Common myeloid progenitor, CD34-positive (primary cell): ENCODE results near the gene BRPF3.
"Not testable (repeated sequence)": the region's sequence is repeated elsewhere in the genome, so short reads cannot be mapped to it uniquely, and the experiment has no call there.

ENCODE experiments used
- CTCF ChIA-PET: fragments of 350-600 bp; sonication (Branson Sonifier 250); formaldehyde crosslinking; loops from one replicate; lab custom pipeline; 2021; ENCODE audit warnings: antibody characterized with exemption; lab: Charles Lee
- POLR2A ChIA-PET: fragments of 350-600 bp; sonication (Branson Sonifier 250); formaldehyde crosslinking; loops from one replicate; lab custom pipeline; 2021; ENCODE audit warnings: antibody characterized with exemption; lab: Charles Lee
- DNase-seq, 3 donors: peaks; one replicate each; pipeline versions ENCODE4 v3.0.0 to v3.0.0-alpha.2; 2013
- H3K27ac ChIP-seq, 2 experiments: 1 replicate in 1 of 2; 2 replicates in 1 of 2; pipeline ENCODE4 v1.7.0; 2013; ENCODE audit warnings: inconsistent platforms in 2 of 2, low read length in 2 of 2, mild to moderate bottlenecking in 2 of 2, low read depth in 1 of 2, moderate library complexity in 1 of 2; ENCODE audit not compliant: severe bottlenecking in 2 of 2, insufficient read depth in 1 of 2, poor library complexity in 1 of 2
- H3K27me3 ChIP-seq, 5 experiments: replicated peaks in 2 of 5; 1 replicate in 3 of 5; 2 replicates in 2 of 5; pipeline versions ENCODE4 v1.6.1 to v1.7.0; 2013; ENCODE audit warnings: low read length in 4 of 5, mild to moderate bottlenecking in 2 of 5, moderate library complexity in 2 of 5, inconsistent platforms in 1 of 5; ENCODE audit not compliant: insufficient read depth in 5 of 5, control insufficient read depth in 4 of 5
- H3K36me3 ChIP-seq, 4 experiments: 1 replicate in 2 of 4; 2 replicates in 2 of 4; pipeline versions ENCODE4 v1.6.1 to v1.7.0; 2013; ENCODE audit warnings: low read length in 3 of 4, control low read depth in 1 of 4, mild to moderate bottlenecking in 1 of 4; ENCODE audit not compliant: control insufficient read depth in 4 of 4, insufficient read depth in 4 of 4
- H3K4me1 ChIP-seq, 4 experiments: 1 replicate in 3 of 4; 2 replicates in 1 of 4; pipeline versions ENCODE4 v1.6.1 to v1.7.1; 2013; ENCODE audit warnings: low read length in 3 of 4, mild to moderate bottlenecking in 3 of 4, control low read depth in 1 of 4, inconsistent platforms in 1 of 4, moderate library complexity in 1 of 4; ENCODE audit not compliant: control insufficient read depth in 4 of 4, insufficient read depth in 4 of 4; ENCODE audit errors: control extremely low read depth in 1 of 4
- H3K4me3 ChIP-seq, 7 experiments: 1 replicate in 4 of 7; 2 replicates in 3 of 7; pipeline versions ENCODE4 v1.5.1 to v1.7.0; 2013; ENCODE audit warnings: mild to moderate bottlenecking in 7 of 7, low read length in 6 of 7, moderate library complexity in 6 of 7, inconsistent platforms in 2 of 7, low read depth in 2 of 7, control low read depth in 1 of 7; ENCODE audit not compliant: insufficient read depth in 4 of 7, control insufficient read depth in 1 of 7; ENCODE audit errors: extremely low read depth in 1 of 7
- H3K9me3 ChIP-seq, 5 experiments: 1 replicate in 4 of 5; 2 replicates in 1 of 5; pipeline versions ENCODE4 v1.6.1 to v1.7.1; 2013; ENCODE audit warnings: low read length in 4 of 5, mild to moderate bottlenecking in 2 of 5, inconsistent platforms in 1 of 5, low read depth in 1 of 5, moderate library complexity in 1 of 5; ENCODE audit not compliant: control insufficient read depth in 4 of 5, insufficient read depth in 2 of 5; ENCODE audit errors: control extremely low read depth in 1 of 5
- WGBS: methylation state at CpG from one replicate; pipeline ENCODE4 v1.1.5; 2013; ENCODE audit not compliant: insufficient coverage; 5-methylcytosine and 5-hydroxymethylcytosine counted together

BRPF3 gene

GRCh38 chr6:36218516-36218915, 22.0 kb downstream of the BRPF3 start:
- CTCF ChIA-PET, result interaction anchor here (0.8 to 1.3 kb wide), 4 partner anchors 9 to 130 kb away, joined by 3 to 5 read pairs (median 4); no protein-coding TSS in a partner anchor
- H3K36me3 ChIP-seq, result peaks cover 13 to 73% (median 56%) of the 10 kb centered on the region in 4 experiments
- H3K9me3 ChIP-seq, H3K27ac ChIP-seq, H3K27me3 ChIP-seq, H3K4me3 ChIP-seq, POLR2A ChIA-PET, DNase-seq, H3K4me1 ChIP-seq: not testable (repeated sequence)
- WGBS, result 95% methylated on average over 4 of the region's 9 CpGs

GRCh38 chr6:36219081-36219480, 22.5 kb downstream of the BRPF3 start:
- H3K4me3 ChIP-seq, result no peak overlapping the region
- H3K27me3 ChIP-seq, result no peaks in the 10 kb centered on the region
- POLR2A ChIA-PET, result no interaction called here
- peaks cover 0 to 4% (median 2%) of the 10 kb centered on the region in 4 experiments for H3K4me1 ChIP-seq
- H3K27ac ChIP-seq, result no peak overlapping the region
- H3K9me3 ChIP-seq, result no peaks in the 10 kb centered on the region
- DNase-seq, result no peak
- CTCF ChIA-PET, result interaction anchor here (0.8 kb wide), 1 partner anchor 129 kb away, joined by 4 read pairs; no protein-coding TSS in a partner anchor
- WGBS, result 33% methylated on average over 1 of the region's 3 CpGs
- H3K36me3 ChIP-seq, result peaks cover 13 to 67% (median 52%) of the 10 kb centered on the region in 4 experiments

- Histone ChIP-seq H3K27me3 (no peaks in the 10 kb centered on the region), H3K27ac (no peak overlapping the region), H3K4me3 (no peak overlapping the region), H3K4me1 (peaks cover 0 to 4% (median 2%) of the 10 kb centered on the region in 4 experiments), H3K9me3 (no peaks in the 10 kb centered on the region), H3K36me3 (peaks cover 9 to 68% (median 51%) of the 10 kb centered on the region in 4 experiments)
- CTCF ChIA-PET, result no interaction called here
- no peak for DNase-seq
- WGBS, result no CpG with 5 or more reads among the region's 4 CpGs
- POLR2A ChIA-PET, result no interaction called here
Measured at GRCh38 chr6:36220226-36220625, 23.7 kb downstream of the BRPF3 start.

- WGBS, result 100% methylated on average over 2 of the region's 2 CpGs
- Histone ChIP-seq H3K27ac (no peak overlapping the region), H3K9me3 (no peaks in the 10 kb centered on the region), H3K4me1 (peaks cover 0 to 4% (median 2%) of the 10 kb centered on the region in 4 experiments), H3K4me3 (no peak overlapping the region), H3K27me3 (no peaks in the 10 kb centered on the region), H3K36me3 (peaks cover 2 to 61% (median 44%) of the 10 kb centered on the region in 4 experiments)
- DNase-seq, result no peak
- CTCF ChIA-PET, result no interaction called here
- POLR2A ChIA-PET, result no interaction called here
Measured at GRCh38 chr6:36221674-36222073, 25.1 kb downstream of the BRPF3 start.

- Histone ChIP-seq H3K4me3 (no peak overlapping the region), H3K36me3 (peaks cover 2 to 56% (median 43%) of the 10 kb centered on the region in 4 experiments), H3K4me1 (peaks cover 0 to 3% (median 1%) of the 10 kb centered on the region in 4 experiments), H3K27me3 (no peaks in the 10 kb centered on the region), H3K9me3 (no peaks in the 10 kb centered on the region), H3K27ac (no peak overlapping the region)
- 94% methylated on average over 3 of the region's 4 CpGs for WGBS
- ChIA-PET POLR2A (no interaction called here), CTCF (no interaction called here)
- no peak for DNase-seq
Measured at GRCh38 chr6:36222924-36223323, 26.4 kb downstream of the BRPF3 start.

GRCh38 chr6:36223706-36224105, 27.2 kb downstream of the BRPF3 start:
- H3K27me3 ChIP-seq, result no peaks in the 10 kb centered on the region
- no peak overlapping the region for H3K27ac ChIP-seq
- H3K9me3 ChIP-seq, result no peaks in the 10 kb centered on the region
- H3K36me3 ChIP-seq, result peaks cover 4 to 58% (median 42%) of the 10 kb centered on the region in 4 experiments
- WGBS, result no CpG with 5 or more reads among the region's 1 CpG
- CTCF ChIA-PET, result no interaction called here
- H3K4me1 ChIP-seq, result peaks cover 0 to 3% (median 1%) of the 10 kb centered on the region in 4 experiments
- POLR2A ChIA-PET, result no interaction called here
- no peak for DNase-seq
- H3K4me3 ChIP-seq, result no peak overlapping the region

- ChIA-PET CTCF (no interaction called here), POLR2A (no interaction called here)
- Histone ChIP-seq H3K9me3 (no peaks in the 10 kb centered on the region), H3K27me3 (no peaks in the 10 kb centered on the region), H3K4me3 (no peak overlapping the region), H3K36me3 (peaks cover 4 to 59% (median 44%) of the 10 kb centered on the region in 4 experiments), H3K4me1 (no peaks in the 10 kb centered on the region), H3K27ac (no peak overlapping the region)
- DNase-seq, result no peak
- no CpG with 5 or more reads among the region's 5 CpGs for WGBS
Measured at GRCh38 chr6:36224918-36225461, 28.4 kb downstream of the BRPF3 start.
